Calu3 (cell line): ENCODE measurements around the gene ADI1. TPM values are rescaled to one million over a fixed set of nuclear protein-coding genes. Genes with fewer than 3 reads are reported as not detected.

Source experiments
- BruUV-seq: library from RNA; stranded (reverse); fragments of 400-500 nt; replicated peaks from 2 replicates; lab custom pipeline; 2021; lab: Mats Ljungman, UMichigan
- CTCF ChIA-PET: fragments of 300-600 bp; sonication (Branson Sonifier 250); formaldehyde crosslinking; loops from one replicate; lab custom pipeline; 2022; ENCODE audit warnings: antibody characterized with exemption; lab: Charles Lee
- DNase-seq: peaks from one replicate; pipeline ENCODE4 v3.0.0; 2022
- H3K27ac Mint-ChIP-seq: one replicate; pipeline ENCODE4 v1.8.0; 2022; ENCODE audit warnings: mixed read lengths; ENCODE audit not compliant: unreplicated experiment
- H3K27me3 Mint-ChIP-seq: one replicate; pipeline ENCODE4 v1.8.0; 2022; ENCODE audit warnings: mixed read lengths; ENCODE audit not compliant: unreplicated experiment
- H3K36me3 Mint-ChIP-seq: one replicate; pipeline ENCODE4 v1.8.0; 2022; ENCODE audit warnings: mild to moderate bottlenecking, moderate library complexity, mixed read lengths; ENCODE audit not compliant: insufficient read depth, unreplicated experiment
- H3K4me1 Mint-ChIP-seq: one replicate; pipeline ENCODE4 v1.8.0; 2022; ENCODE audit warnings: mild to moderate bottlenecking, low read depth, mixed read lengths; ENCODE audit not compliant: unreplicated experiment
- H3K4me3 Mint-ChIP-seq: one replicate; pipeline ENCODE4 v1.8.0; 2022; ENCODE audit warnings: mild to moderate bottlenecking, low read depth, moderate library complexity, mixed read lengths; ENCODE audit not compliant: unreplicated experiment
- H3K9me3 Mint-ChIP-seq: one replicate; pipeline ENCODE4 v1.8.0; 2022; ENCODE audit warnings: low read depth, mixed read lengths; ENCODE audit not compliant: unreplicated experiment
- CTCF ChIP-seq: fragments of 200-600 bp; IDR thresholded peaks from one replicate; pipeline ENCODE4 v1.8.0; 2022; ENCODE audit warnings: antibody characterized with exemption; ENCODE audit not compliant: unreplicated experiment
- intact Hi-C: fragments of 100-400 bp; cut with micrococcal nuclease; formaldehyde crosslinking; loops from one replicate; pipeline ENCODE4 v1.10.0; 2022; ENCODE audit not compliant: unreplicated experiment
- total RNA-seq: library from RNA; stranded (reverse); gene quantifications from 2 replicates; pipeline ENCODE4 v1.2.3, GENCODE V29; 2022

Gene ADI1
- total RNA-seq, 1 experiment from 2014 or later, result 32.6 TPM

GRCh38 chr2:3491716-3492474 lies 27.4 kb downstream of the ADI1 start:
- no TSS peak for BruUV-seq
- Mint-ChIP-seq H3K36me3 (peaks cover 4% of the 10 kb centered on the region), H3K27ac (no peak overlapping the region), H3K27me3 (no peaks in the 10 kb centered on the region), H3K4me1 (no peaks in the 10 kb centered on the region), H3K9me3 (no peaks in the 10 kb centered on the region), H3K4me3 (no peak overlapping the region)
- no peak for DNase-seq
- CTCF ChIA-PET, result no interaction called here
- intact Hi-C loops, result no loop called here
- no peak for TF ChIP-seq CTCF

GRCh38 chr2:3491306-3491705 lies 28.0 kb downstream of the ADI1 start:
- Mint-ChIP-seq H3K36me3 (peaks cover 4% of the 10 kb centered on the region), H3K4me1 (no peaks in the 10 kb centered on the region), H3K9me3 (no peaks in the 10 kb centered on the region), H3K27me3 (no peaks in the 10 kb centered on the region), H3K27ac (no peak overlapping the region), H3K4me3 (no peak overlapping the region)
- CTCF ChIA-PET, result no interaction called here
- no peak for TF ChIP-seq CTCF
- BruUV-seq, result no TSS peak
- intact Hi-C loops, result no loop called here
- no peak for DNase-seq

- BruUV-seq, result no TSS peak
- intact Hi-C loops, result no loop called here
- Mint-ChIP-seq H3K36me3 (peaks cover 4% of the 10 kb centered on the region), H3K27me3 (no peaks in the 10 kb centered on the region), H3K4me1 (no peaks in the 10 kb centered on the region), H3K9me3 (no peaks in the 10 kb centered on the region), H3K27ac (no peak overlapping the region), H3K4me3 (no peak overlapping the region)
- CTCF ChIA-PET, result no interaction called here
- TF ChIP-seq CTCF, result no peak
- no peak for DNase-seq
Observed at GRCh38 chr2:3490191-3491170, 28.9 kb downstream of the ADI1 start.

GRCh38 chr2:3489764-3490115 lies 29.6 kb downstream of the ADI1 start:
- Mint-ChIP-seq H3K27ac (no peak overlapping the region), H3K27me3 (no peaks in the 10 kb centered on the region), H3K9me3 (no peaks in the 10 kb centered on the region), H3K36me3 (peaks cover 4% of the 10 kb centered on the region), H3K4me1 (no peaks in the 10 kb centered on the region), H3K4me3 (no peak overlapping the region)
- CTCF ChIA-PET, result no interaction called here
- TF ChIP-seq CTCF, result no peak
- DNase-seq, result no peak
- intact Hi-C loops, result no loop called here
- no TSS peak for BruUV-seq
